Measurements from ENCODE around the gene CFAP74.
"Not testable (repeated sequence)": the region's sequence is repeated elsewhere in the genome, so short reads cannot be mapped to it uniquely, and the experiment has no call there.

CFAP74 gene

DNA sequence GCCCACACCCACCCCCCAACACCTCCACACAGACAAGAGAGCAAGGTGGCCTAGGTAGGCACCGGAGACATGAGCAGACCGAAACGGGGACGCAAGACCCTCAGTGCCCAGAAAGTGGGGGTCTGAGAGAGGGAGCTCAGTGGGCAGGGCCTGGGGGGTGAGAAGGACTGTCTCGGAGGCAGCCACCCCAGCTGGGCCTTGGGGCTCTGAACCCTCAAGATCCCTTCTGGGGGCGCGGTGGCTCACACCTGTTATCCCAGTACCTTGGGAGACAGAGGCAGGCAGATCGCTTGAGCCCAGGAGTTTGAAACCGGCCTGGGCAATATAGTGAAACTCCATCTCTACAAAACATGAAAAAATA lies 103.6 kb downstream of the CFAP74 start:
- no peak for DNase-seq (ENCODE audit: extremely low read depth in 1 of 2, low read depth in 1 of 2)

DNA sequence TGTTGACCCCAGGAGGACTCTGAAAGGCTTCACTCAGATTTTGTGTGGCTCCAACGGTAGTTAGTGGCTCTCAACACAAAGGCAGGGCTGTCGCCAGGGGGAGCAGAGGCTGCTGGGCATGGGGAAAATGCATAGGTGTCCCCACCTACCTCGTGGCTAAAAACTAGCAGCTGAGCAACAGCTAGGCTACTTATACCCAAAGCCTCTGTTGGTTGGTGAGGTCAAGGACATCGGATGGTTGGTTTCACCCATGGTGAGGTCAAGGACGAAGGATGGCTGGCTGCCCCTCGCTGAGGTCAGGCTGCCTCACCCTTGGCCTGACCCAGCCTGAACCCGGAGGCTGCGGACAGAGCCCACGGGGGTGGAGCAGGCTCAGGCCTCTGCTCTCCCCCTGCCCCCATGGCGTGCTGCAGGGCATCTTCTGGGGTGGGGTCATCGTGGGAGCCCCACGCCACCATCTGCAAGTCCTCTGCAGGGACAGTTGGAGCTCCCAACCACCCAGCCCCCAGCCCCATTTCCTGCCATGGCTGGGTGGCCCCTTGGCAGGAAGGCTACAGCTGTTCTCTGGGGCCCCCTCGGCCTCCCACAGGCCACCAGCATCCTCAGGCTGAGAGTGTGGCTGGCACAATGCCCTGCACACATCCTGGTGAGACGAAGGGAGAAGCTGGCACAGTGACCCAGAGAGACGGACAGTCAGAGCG lies 104.2 kb downstream of the CFAP74 start:
- no peak for DNase-seq (ENCODE audit: extremely low read depth in 1 of 2, low read depth in 1 of 2)

DNA sequence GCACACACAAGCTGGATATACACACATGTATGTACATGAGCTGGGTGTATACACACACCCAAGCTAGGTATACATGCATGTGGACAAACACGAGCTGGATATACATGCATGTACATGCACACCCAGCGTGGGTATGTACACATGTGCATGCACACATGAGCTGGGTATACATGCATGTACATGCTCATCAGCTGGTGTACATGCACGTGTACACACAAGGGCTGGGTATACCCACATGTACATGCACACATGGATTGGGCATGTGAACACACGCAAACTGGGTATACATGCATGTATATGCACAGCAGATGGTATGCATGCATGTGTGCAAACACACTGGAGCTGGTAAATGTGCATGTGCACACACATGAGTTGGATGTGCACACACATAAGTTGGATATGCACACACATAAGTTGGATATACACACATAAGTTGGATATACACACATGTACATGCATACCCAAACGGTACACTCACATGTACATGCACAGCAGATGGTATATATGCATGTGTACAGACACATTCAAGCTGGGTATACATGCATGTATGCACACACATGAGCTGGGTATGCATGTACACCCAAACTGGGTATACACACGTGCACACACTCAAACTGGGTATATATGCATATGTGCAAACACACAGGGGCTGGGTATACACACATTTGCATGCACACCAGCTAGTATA lies 105.2 kb downstream of the CFAP74 start:
- DNase-seq (ENCODE audit: extremely low read depth in 1 of 2, low read depth in 1 of 2) = no peak

DNA sequence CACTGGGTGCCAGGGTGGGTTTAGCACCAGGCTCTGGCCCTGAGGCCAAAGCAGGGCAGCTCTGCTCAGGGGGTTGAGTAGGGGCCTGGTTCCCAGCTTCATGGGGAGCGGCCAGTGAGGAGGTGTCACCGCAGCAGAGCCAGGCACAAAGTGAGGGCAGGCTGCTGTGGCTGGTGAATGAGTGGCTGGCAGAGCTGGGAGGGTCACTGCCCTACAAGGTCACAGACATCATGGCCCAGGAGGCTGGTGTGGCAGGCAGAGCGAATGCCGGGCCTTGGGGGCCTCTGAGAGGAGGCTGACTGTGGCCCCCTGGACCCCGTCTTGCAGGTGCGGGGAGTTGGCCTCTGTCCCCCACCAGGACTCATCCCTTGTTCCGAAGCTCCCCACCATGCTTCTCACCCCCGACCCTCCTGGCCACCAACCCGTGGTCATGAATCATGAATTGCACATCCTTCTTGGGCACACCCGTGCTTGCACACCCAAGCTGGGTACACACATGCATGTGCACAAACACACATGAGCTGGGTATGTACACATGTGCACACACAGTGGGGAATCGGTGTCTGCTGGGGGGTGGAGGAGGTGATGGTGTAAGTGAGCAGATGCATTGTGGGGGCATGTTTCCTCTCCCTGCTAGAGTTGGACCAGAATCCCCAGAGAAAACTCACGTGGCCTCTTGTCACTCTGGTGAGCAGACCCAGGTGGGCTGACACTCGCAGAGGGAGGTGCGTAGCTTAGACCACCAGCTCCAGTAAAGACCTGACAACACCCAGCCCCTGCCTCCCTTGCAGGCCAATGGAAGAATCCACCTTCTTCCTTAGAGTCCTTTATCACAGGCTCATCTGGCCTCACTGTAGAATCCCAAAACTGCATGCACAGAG lies 107.9 kb downstream of the CFAP74 start:
- no peak for DNase-seq (ENCODE audit: extremely low read depth in 1 of 2, low read depth in 1 of 2)

DNA sequence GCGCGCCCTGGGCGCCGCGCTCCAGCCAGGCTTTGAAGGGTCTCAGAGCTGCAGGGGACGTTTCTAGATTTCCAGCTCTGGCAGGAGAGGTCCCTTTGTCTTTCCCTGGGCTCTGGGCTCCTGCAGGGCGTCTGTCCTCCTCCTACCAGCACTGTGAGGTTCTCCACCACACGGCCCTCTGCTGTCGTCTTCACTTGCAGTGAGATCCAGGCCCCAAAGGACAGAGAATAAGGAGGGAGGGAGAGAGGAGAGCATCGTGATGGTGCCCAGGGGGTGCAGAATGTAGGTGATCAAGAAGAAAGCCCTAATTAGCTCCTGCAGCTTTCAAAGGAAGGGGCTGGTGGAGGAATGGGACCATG lies 108.5 kb downstream of the CFAP74 start:
- DNase-seq (ENCODE audit: extremely low read depth in 1 of 2, low read depth in 1 of 2) = no peak

DNA sequence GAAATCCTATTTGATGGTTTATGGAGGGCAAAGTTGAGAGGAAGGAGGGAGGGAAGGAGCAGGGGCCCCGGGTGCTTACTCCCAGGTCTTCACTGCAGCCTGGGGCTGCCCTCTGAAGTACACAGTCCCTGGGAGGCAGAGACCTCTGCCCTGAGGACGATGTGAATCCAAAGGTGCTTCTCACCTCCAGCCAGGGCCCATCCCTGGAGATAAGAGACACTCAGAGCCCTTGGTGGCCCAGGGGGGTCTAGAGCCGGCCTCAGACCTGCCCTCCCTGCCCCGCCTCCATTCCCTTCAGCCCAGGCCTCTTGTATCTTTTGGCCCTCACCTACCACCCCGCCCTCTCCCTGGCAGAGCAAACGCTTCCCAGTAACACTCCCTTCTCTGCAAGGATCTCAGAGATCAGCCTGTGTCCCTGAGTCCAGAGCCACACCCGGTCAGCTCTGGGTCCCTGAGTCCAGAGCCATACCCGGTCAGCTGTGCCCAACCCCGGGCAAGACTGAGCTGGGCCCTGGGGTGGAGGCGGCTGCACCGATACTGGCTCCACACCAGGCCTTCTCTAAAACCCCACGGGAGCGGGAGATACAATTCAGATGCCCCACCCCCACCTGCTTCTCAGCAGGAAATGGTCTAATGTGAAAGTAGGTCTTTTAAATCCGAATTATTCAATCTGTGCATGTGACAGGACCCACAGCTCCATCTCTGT lies 109.1 kb downstream of the CFAP74 start:
- no peak for DNase-seq (ENCODE audit: extremely low read depth in 1 of 2, low read depth in 1 of 2)

DNA sequence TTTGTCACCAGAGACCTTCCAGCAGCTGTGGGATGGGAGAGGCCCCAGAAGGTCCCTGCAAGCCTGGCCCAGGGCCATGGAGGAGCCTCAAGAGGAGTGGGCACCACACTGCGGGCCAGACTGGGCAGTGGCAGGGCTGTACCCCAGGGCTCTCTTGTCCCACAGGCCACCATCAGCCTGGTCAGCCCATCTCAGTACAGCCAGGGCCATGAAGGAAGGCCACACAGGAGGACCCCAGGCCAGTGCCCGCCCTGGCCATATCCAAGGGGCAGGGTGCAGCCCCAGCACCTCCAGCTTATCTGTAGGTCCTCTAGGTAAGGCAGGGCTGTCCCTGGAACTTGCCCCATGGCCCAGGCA lies 109.6 kb downstream of the CFAP74 start:
- DNase-seq (ENCODE audit: extremely low read depth in 1 of 2, low read depth in 1 of 2) = no peak

DNA sequence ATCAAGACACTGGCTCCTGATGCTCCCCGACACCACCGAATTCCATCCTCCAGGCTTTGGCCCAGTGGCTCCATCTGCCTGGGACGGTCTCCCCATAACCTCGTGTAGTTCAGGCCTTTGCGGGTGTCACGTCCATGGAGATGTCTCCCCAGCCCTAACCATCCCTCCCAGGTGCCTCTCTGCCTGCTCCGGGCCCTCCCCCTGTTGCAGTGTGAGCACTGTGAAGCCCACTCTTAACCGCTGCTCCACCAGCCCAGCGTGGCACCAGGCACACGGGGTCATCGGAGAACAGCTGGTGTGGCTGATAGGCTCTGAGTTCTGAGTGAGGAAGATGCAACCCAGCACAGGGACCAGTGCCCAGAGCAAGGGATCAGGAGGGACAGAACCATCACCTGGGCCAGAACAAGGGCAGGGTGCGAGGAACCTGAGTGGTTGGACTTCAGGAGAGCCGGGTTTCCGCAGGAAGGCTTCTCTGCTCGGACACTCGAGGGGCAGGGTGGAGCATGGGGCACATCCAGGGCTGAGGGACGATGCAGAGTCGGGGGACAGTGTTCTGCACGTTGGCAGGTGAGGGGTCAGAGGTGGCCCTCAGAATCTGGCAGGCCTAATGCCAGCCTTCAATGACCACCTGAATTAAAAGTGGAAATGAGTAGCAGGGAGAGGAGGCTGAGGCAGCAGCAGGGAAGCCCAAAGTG lies 110.1 kb downstream of the CFAP74 start:
- no peak for DNase-seq (ENCODE audit: extremely low read depth in 1 of 2, low read depth in 1 of 2)

DNA sequence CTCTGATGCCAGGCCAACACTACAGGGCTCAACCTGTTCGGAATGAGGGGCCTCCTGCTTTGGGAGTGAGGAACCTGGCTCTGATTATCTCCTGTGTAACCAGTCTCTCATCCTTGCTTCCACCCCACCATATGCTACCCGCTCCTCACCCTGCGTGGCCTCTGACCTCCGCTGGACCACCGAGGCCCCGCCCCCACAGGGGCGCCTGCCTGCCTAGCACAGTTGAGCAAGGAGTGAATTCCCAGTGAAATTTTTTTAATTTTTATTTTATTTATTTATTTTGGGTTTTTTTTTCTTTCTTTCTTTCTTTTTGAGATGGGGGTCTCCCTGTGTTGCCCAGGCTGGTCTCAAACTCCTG lies 110.8 kb downstream of the CFAP74 start:
- DNase-seq (ENCODE audit: extremely low read depth in 1 of 2, low read depth in 1 of 2) = no peak

DNA sequence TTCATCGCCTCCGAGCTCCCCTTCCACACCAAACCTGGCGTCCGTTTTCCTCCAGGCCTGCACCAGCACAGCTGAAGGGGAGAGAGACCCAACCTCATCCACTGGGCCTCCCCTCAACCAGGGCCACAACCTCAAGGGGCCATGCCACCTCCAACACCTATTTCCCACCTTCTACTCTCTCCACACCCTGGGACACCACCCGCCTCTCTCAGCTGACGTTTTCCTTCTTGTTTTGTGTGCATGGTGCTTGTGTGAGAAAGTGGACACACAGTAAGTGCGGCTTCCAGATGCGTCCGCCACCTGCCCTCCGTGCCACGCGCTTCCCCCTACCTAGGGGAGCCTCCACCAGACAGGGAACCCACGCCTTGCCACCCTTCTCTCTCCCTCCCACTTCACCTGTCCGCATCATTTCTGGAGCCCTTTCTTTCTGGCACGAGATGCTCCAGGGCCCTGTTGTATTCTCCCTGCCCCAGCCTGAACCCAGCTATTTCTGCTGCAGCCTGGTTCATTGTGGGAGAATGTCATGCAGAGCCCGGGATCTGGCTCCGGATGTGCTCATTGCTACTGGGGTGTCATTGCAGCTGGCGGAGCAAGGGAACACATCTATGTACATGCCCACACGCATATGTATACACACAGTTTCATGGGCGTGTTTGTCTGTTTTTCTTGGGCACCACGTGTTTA lies 111.4 kb downstream of the CFAP74 start:
- no peak for DNase-seq (ENCODE audit: extremely low read depth in 1 of 2, low read depth in 1 of 2)

DNA sequence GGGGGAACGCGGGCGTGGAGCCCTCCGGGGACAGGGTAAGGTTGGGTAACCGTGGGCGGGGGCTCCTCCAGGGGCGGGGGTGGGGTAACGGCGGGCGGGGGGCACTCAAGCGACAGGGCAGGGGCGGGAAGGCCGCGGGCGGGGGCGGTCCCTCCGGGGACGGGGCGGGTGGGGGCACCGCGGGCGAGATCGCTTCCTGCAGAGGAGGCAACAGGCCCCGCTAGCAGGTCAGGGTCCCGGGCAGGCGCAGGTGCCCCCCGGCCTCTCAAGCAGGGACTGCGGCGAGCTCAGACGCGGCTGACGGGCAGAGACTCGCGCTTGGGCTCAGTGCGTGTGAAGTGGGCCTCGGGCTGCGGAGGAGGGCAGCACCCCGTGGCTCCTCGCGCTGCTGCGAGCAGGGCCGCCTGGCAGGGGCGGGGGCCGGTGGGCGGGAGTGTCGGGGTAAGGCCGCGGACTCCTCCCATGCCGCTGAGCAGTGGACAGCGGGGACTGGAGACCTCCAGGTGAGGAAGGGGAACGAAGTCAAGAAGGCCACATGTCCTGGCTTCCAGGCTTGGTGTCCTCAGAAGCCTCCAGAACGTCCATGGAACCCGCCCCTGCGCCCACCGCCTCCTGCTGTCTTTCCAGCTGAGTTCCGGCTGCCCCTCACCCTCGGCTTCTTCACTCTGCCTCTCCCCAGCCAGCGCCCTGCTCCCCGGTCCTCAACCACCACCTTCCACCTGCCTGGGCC lies 112.1 kb downstream of the CFAP74 start:
- DNase-seq (ENCODE audit: extremely low read depth in 1 of 2, low read depth in 1 of 2) = peak; percentile 56 to 57

DNA sequence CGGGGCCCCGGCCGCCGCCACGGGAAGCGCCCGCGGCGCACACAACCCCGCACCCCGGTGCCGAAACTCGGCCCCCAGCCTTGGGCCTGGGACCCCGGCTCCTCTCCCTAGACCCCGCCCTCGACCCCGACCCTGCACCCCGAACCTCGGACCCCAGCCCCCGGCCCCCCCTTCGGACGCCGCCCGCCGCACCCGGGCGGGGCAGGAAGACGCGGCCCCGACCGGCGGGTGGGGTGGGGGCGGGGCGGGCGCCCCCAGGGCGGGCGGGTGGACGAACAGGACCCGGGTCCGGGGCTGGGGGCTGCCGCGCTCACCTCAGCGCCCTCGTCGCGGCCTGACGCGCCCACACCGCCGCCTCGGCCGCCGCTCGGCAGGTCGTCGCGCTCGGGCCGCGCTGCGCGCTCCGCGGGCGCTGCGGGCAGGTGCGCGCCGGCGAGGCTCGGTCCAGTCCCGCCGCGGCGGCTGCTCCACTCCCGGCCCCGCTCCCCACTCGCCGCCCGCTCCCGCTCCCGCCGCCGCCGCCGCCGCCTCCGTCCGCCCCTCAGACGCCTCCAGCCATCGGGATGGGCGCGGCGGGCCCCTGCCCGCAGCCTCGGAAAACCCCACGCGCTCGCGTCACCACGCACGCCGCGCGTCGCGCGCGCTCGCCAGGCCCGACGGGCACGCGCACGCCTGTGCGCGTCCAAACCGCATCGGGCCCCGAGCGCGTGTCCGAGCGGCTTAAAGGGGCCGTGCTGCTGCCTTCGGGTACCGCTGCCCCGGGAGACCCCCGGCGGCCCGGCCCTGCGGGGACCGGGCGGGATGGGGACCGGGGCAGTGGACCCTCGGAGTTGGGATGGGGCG lies 112.9 kb downstream of the CFAP74 start, which contains the start of gene GNB1:
TSS of gene GNB1 (minus strand) at position 582 of the 843 bp plus-strand sequence. CDS start 65,634 bp downstream, outside the sequence.
- peak; percentile 70 to 80 for DNase-seq (ENCODE audit: extremely low read depth in 1 of 2, low read depth in 1 of 2)

DNA sequence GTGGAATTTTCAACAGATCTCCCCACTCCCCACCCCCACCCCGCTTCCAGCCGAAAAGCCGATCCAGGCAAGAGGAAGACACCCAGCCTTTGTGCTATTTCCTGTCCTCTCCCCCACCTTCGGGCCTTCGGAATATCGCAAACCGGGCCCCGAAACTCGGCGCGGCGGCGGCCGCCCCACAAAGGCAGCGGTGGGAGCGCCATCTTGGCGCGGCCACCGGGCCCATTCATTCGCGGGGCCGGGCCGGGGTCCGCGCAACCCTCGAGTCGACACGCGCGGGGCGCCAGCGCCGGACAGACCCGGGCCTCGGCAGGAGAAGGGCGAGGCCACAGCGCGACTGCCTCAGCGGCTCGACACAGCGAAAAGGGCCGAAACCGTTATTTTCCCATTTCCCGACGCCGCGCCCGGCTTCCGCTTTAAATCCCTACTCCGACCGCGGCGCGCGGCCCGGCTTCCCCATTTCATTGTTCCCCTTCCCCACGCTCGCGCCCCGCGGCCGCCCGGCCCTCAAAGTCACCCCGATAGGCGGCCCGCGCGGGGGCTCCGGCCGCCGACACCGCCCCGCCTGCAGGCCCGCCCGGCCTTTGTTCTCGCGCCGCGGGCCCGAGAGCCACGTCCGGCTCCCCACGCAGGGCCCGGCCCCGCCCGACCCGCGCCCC lies 113.6 kb downstream of the CFAP74 start:
- DNase-seq (ENCODE audit: extremely low read depth in 1 of 2, low read depth in 1 of 2) = peak in 1 of 2 donors; percentile 36

DNA sequence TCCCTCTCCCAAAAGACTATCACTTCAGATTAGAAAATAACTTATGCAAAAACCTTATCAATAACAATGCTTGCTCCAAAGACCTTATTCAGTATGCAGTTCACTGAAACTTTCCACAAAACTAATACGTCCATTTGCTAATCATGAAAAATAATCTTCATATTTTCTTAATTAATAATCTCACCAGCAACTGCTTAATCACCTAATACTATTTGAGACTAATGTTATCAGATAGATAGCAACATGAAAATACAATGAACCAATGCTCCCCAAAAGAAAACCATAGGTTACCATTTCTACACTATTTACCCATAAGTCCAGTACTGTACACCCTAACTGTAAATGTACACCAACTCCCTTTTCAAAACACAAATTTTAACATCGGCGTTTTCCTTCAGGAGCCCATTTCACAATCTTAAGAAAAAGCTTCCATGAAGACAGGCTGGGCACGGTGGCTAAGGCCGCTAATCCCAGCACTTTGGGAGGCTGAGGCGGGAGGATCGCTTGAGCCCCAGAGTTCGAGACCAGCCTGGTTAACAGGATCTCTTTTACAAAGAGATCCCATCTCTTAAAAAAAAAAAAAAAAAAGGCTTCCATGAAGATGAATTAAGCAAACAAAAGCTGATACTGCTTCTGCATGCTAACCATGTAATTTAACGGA lies 114.4 kb downstream of the CFAP74 start:
- DNase-seq (ENCODE audit: extremely low read depth in 1 of 2, low read depth in 1 of 2) = no peak

DNA sequence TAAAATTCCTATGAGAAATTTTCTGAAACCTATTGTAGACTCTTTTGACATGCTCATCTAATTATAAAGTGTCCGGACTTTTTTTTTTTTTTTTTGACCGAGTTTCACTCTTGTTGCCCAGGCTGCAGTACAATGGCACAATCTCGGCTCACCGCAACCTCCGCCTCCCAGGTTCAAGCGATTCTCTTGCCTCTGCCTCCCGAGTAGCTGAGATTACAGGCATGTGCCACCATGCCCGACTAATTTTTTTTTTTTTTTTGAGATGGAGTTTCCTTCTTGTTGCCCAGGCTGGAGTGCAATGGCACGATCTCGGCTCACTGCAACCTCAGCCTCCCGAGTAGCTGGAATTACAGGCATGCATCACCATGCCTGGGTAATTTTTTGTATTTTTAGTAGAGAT lies 119.7 kb downstream of the CFAP74 start:
- not testable (repeated sequence) for DNase-seq (ENCODE audit: extremely low read depth in 1 of 2, low read depth in 1 of 2)

DNA sequence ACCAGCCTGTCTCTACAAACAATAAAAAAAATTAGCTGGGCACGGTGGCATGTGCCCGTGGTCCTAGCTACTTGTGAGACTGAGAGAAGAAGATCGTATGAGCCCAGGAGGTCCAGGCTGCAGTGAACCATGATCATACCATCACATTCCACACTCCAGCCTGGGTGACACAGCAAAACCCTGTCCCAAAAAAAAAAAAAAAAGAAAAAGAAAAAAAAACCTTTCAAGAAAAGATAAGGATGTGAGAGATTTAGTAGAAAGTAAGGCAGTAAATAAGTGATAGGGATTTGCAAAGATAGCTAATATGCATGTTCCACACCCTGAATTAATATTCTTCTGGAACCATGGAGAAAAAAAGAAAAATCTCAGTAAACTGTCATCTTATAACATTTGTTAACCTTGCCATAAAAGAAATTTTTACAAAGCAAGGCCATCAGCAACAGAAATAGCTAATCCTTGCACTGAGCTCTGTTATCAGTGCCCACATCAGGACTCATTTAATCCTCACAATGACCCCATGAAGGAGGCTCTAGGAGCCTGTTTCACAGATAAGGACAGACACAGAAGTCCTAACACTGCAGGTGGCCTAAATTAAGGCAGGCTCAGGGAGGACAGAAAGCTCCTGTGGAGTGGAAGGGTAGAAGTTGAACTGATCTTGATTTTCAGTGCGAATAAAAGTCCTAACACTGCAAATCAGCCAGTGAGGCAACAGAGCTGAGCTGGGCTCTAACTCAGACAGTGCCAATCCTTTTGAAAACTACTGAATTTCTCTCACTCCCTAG lies 120.3 kb downstream of the CFAP74 start:
- no peak for DNase-seq (ENCODE audit: extremely low read depth in 1 of 2, low read depth in 1 of 2)

DNA sequence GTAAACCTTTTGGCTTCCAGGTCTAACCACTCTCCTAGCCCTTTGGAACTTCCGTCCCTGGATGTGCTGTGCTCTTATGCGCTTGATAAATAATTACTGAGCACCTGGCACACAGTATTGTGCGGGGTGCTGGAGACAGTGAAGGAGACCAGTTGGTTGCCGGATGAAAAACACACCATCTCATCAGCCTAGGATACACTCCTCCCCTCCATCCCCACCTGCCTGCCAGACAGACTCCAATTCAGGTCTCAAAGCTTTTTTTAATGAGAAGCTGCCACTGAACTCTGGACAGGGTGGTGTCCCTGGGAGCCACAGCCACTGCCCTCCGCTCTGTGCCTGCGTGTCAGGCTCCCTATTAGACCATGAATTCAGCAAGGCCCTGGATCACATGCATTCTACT lies 121.9 kb downstream of the CFAP74 start:
- DNase-seq (ENCODE audit: extremely low read depth in 1 of 2, low read depth in 1 of 2) = no peak

All from stimulated activated CD8-positive, alpha-beta memory T cell treated with anti-CD3 and anti-CD28 coated beads, Interleukin-7, amount 100 ng/mL, for 48 hours (primary cell).